Umbilical cord (tissue), 1 donor: Measurements from ENCODE around the gene PDGFA. TPM values are rescaled to one million over a fixed set of nuclear protein-coding genes. Genes with fewer than 3 reads are reported as not detected.

Experiments
- total RNA-seq: library from RNA; depleted of rRNA; stranded (reverse); fragments of >200 nt; gene quantifications from one replicate; pipeline ENCODE4 v1.2.3, GENCODE V29; 2014; ENCODE audit warnings: low replicate concordance; ENCODE audit not compliant: insufficient read depth

The PDGFA gene
- total RNA-seq, 1 donor from 2014 or later: 120 TPM

Other genes with a start within 250 kb of the PDGFA start
- gene FOXL3, start 229.7 kb downstream of the PDGFA start, total RNA-seq: not detected
- 4.3 TPM for gene DNAAF5, start 206.9 kb upstream of the PDGFA start, total RNA-seq
- gene PRKAR1B, start 207.4 kb upstream of the PDGFA start, total RNA-seq: 9.9 TPM